Calu3 (cell line): ENCODE data around the gene RNASE3. TPM values are rescaled to one million over a fixed set of nuclear protein-coding genes. Genes with fewer than 3 reads are reported as not detected.
A peak's percentile ranks its signal among the peaks of the same experiment; 100 is the strongest.

ENCODE experiments used
- BruUV-seq: library from RNA; stranded (reverse); fragments of 400-500 nt; replicated peaks from 2 replicates; lab custom pipeline; 2021; lab: Mats Ljungman, UMichigan
- CTCF ChIA-PET: fragments of 300-600 bp; sonication (Branson Sonifier 250); formaldehyde crosslinking; loops from one replicate; lab custom pipeline; 2022; ENCODE audit warnings: antibody characterized with exemption; lab: Charles Lee
- DNase-seq: peaks from one replicate; pipeline ENCODE4 v3.0.0; 2022
- H3K27ac Mint-ChIP-seq: one replicate; pipeline ENCODE4 v1.8.0; 2022; ENCODE audit warnings: mixed read lengths; ENCODE audit not compliant: unreplicated experiment
- H3K27me3 Mint-ChIP-seq: one replicate; pipeline ENCODE4 v1.8.0; 2022; ENCODE audit warnings: mixed read lengths; ENCODE audit not compliant: unreplicated experiment
- H3K36me3 Mint-ChIP-seq: one replicate; pipeline ENCODE4 v1.8.0; 2022; ENCODE audit warnings: mild to moderate bottlenecking, moderate library complexity, mixed read lengths; ENCODE audit not compliant: insufficient read depth, unreplicated experiment
- H3K4me1 Mint-ChIP-seq: one replicate; pipeline ENCODE4 v1.8.0; 2022; ENCODE audit warnings: mild to moderate bottlenecking, low read depth, mixed read lengths; ENCODE audit not compliant: unreplicated experiment
- H3K4me3 Mint-ChIP-seq: one replicate; pipeline ENCODE4 v1.8.0; 2022; ENCODE audit warnings: mild to moderate bottlenecking, low read depth, moderate library complexity, mixed read lengths; ENCODE audit not compliant: unreplicated experiment
- H3K9me3 Mint-ChIP-seq: one replicate; pipeline ENCODE4 v1.8.0; 2022; ENCODE audit warnings: low read depth, mixed read lengths; ENCODE audit not compliant: unreplicated experiment
- CTCF ChIP-seq: fragments of 200-600 bp; IDR thresholded peaks from one replicate; pipeline ENCODE4 v1.8.0; 2022; ENCODE audit warnings: antibody characterized with exemption; ENCODE audit not compliant: unreplicated experiment
- intact Hi-C: fragments of 100-400 bp; cut with micrococcal nuclease; formaldehyde crosslinking; loops from one replicate; pipeline ENCODE4 v1.10.0; 2022; ENCODE audit not compliant: unreplicated experiment
- total RNA-seq: library from RNA; stranded (reverse); gene quantifications from 2 replicates; pipeline ENCODE4 v1.2.3, GENCODE V29; 2022

Gene RNASE3
- total RNA-seq, 1 experiment from 2014 or later, result not detected

GRCh38 chr14:20853042-20853441 is 38.1 kb upstream of the RNASE3 start:
- no peak overlapping the region for H3K4me3 Mint-ChIP-seq
- no TSS peak for BruUV-seq

GRCh38 chr14:20855652-20856291 is 35.4 kb upstream of the RNASE3 start:
- H3K9me3 Mint-ChIP-seq, result no peaks in the 10 kb centered on the region
- no peak overlapping the region for H3K4me3 Mint-ChIP-seq
- no peak overlapping the region for H3K27ac Mint-ChIP-seq
- peak; percentile 62 for DNase-seq
- no peaks in the 10 kb centered on the region for H3K36me3 Mint-ChIP-seq
- CTCF ChIA-PET, result interaction anchor here (0.6 to 1.9 kb wide), 10 partner anchors 19 to 165 kb away, joined by 3 to 19 read pairs (median 4); partner anchors contain the start of gene RNASE1
- BruUV-seq, result no TSS peak
- H3K27me3 Mint-ChIP-seq, result no peaks in the 10 kb centered on the region
- TF ChIP-seq CTCF, result peak; percentile 54
- intact Hi-C loops, result loop anchor here (1.0 to 10.0 kb wide), 3 partner anchors 19 to 189 kb away; partner anchors contain the start of gene RNASE7
- H3K4me1 Mint-ChIP-seq, result peaks cover 24% of the 10 kb centered on the region

More at GRCh38 chr14:20853042-20853441, 38.1 kb upstream of the RNASE3 start:
- intact Hi-C loops, result loop anchor here (10.0 kb wide), 1 partner anchor 192 kb away; the partner anchor contains the start of gene RNASE7
- DNase-seq, result no peak
- TF ChIP-seq CTCF, result no peak
- Mint-ChIP-seq H3K27ac (no peak overlapping the region), H3K36me3 (no peaks in the 10 kb centered on the region), H3K4me1 (peaks cover 36% of the 10 kb centered on the region), H3K9me3 (no peaks in the 10 kb centered on the region), H3K27me3 (no peaks in the 10 kb centered on the region)
- CTCF ChIA-PET, result no interaction called here

- no peak for DNase-seq
- BruUV-seq, result no TSS peak
- no peak overlapping the region for H3K27ac Mint-ChIP-seq
- CTCF ChIA-PET, result interaction anchor here (0.5 to 2.6 kb wide), 13 partner anchors 9 to 183 kb away, joined by 3 to 33 read pairs (median 4); no protein-coding TSS in a partner anchor
- H3K36me3 Mint-ChIP-seq, result no peaks in the 10 kb centered on the region
- peaks cover 24% of the 10 kb centered on the region for H3K4me1 Mint-ChIP-seq
- intact Hi-C loops, result loop anchor here (1.0 to 10.0 kb wide), 2 partner anchors 114 to 188 kb away; partner anchors contain the start of gene RNASE7
- H3K9me3 Mint-ChIP-seq, result no peaks in the 10 kb centered on the region
- peaks cover 7% of the 10 kb centered on the region for H3K27me3 Mint-ChIP-seq
- H3K4me3 Mint-ChIP-seq, result no peak overlapping the region
- TF ChIP-seq CTCF, result no peak
Observed at GRCh38 chr14:20857207-20857606, 34.0 kb upstream of the RNASE3 start.

GRCh38 chr14:20857630-20858261 is 33.4 kb upstream of the RNASE3 start:
- H3K36me3 Mint-ChIP-seq, result no peaks in the 10 kb centered on the region
- CTCF ChIA-PET, result interaction anchor here (0.5 to 2.6 kb wide), 14 partner anchors 10 to 182 kb away, joined by 3 to 33 read pairs (median 4); no protein-coding TSS in a partner anchor
- no peak overlapping the region for H3K27ac Mint-ChIP-seq
- BruUV-seq, result no TSS peak
- peaks cover 24% of the 10 kb centered on the region for H3K4me1 Mint-ChIP-seq
- peaks cover 12% of the 10 kb centered on the region for H3K27me3 Mint-ChIP-seq
- peak overlapping the region; percentile 15 for H3K4me3 Mint-ChIP-seq
- no peaks in the 10 kb centered on the region for H3K9me3 Mint-ChIP-seq
- DNase-seq, result peak; percentile 79
- peak; percentile 84 for TF ChIP-seq CTCF
- intact Hi-C loops, result loop anchor here (1.0 to 10.0 kb wide), 2 partner anchors 114 to 187 kb away; partner anchors contain the start of gene RNASE7
